Amniotic epithelial cell (primary cell): ENCODE results near the gene NALCN.

Source experiments
- DNase-seq: peaks from one replicate; pipeline ENCODE4 v3.0.0-alpha.2; 2010; ENCODE audit warnings: low read depth

NALCN gene

GRCh38 chr13:101204270-101205020 is 211.9 kb downstream of the NALCN start:
- no peak for DNase-seq

- no peak for DNase-seq
Measured at GRCh38 chr13:101202590-101202989, 213.7 kb downstream of the NALCN start.

- no peak for DNase-seq
Measured at GRCh38 chr13:101190976-101191375, 225.3 kb downstream of the NALCN start.

GRCh38 chr13:101190337-101190736 is 226.0 kb downstream of the NALCN start:
- DNase-seq, result peak; percentile 51

GRCh38 chr13:101185606-101186005 is 230.7 kb downstream of the NALCN start:
- no peak for DNase-seq

GRCh38 chr13:101181076-101181685 is 235.1 kb downstream of the NALCN start:
- no peak for DNase-seq

GRCh38 chr13:101179021-101179420 is 237.3 kb downstream of the NALCN start:
- no peak for DNase-seq

- no peak for DNase-seq
Measured at GRCh38 chr13:101178406-101178805, 237.9 kb downstream of the NALCN start.

- DNase-seq, result no peak
Measured at GRCh38 chr13:101170306-101170705, 246.0 kb downstream of the NALCN start.

GRCh38 chr13:101157261-101157660 is 259.0 kb downstream of the NALCN start:
- no peak for DNase-seq

- DNase-seq, result no peak
Measured at GRCh38 chr13:101155920-101156319, 260.4 kb downstream of the NALCN start.

- peak; percentile 17 for DNase-seq
Measured at GRCh38 chr13:101152184-101152583, 264.1 kb downstream of the NALCN start.

- peak; percentile 57 for DNase-seq
Measured at GRCh38 chr13:101150998-101151397, 265.3 kb downstream of the NALCN start.

- DNase-seq, result peak; percentile 83
Measured at GRCh38 chr13:101149735-101150384, 266.4 kb downstream of the NALCN start.

GRCh38 chr13:101146101-101146898 is 270.0 kb downstream of the NALCN start:
- DNase-seq, result no peak

- peak; percentile 60 for DNase-seq
Measured at GRCh38 chr13:101144808-101145419, 271.4 kb downstream of the NALCN start.

- no peak for DNase-seq
Measured at GRCh38 chr13:101140936-101141335, 275.4 kb downstream of the NALCN start.

GRCh38 chr13:101140087-101140770 is 276.1 kb downstream of the NALCN start:
- no peak for DNase-seq

- peak; percentile 82 for DNase-seq
Measured at GRCh38 chr13:101139081-101139480, 277.2 kb downstream of the NALCN start.

GRCh38 chr13:101127741-101128353 is 288.5 kb downstream of the NALCN start:
- DNase-seq, result peak; percentile 33

- no peak for DNase-seq
Measured at GRCh38 chr13:101123028-101123427, 293.3 kb downstream of the NALCN start.
